Fibroblast of lung (primary cell): Measurements from ENCODE around the gene KREMEN2. TPM values are rescaled to one million over a fixed set of nuclear protein-coding genes. Genes with fewer than 3 reads are reported as not detected.

Experiments used
- DNase-seq, 2 donors: peaks; one replicate each; pipeline versions ENCODE4 v3.0.0 to v3.0.0-alpha.2; 2010; ENCODE audit warnings: low read depth in 2 of 2
- H2AFZ ChIP-seq: 2 replicates; pipeline ENCODE4 v1.5.1; 2012; ENCODE audit warnings: low read length, control low read depth, inconsistent platforms
- H3K27ac ChIP-seq: 2 replicates; pipeline ENCODE4 v1.5.1; 2011; ENCODE audit warnings: low read length, control low read depth; ENCODE audit not compliant: insufficient read depth
- H3K27me3 ChIP-seq: 2 replicates; pipeline ENCODE4 v1.5.1; 2011; ENCODE audit warnings: mild to moderate bottlenecking, low read length; ENCODE audit not compliant: control insufficient read depth, insufficient read depth
- H3K36me3 ChIP-seq: 2 replicates; pipeline ENCODE4 v1.5.1; 2011; ENCODE audit warnings: low read length; ENCODE audit not compliant: control insufficient read depth, insufficient read depth
- H3K4me1 ChIP-seq: 2 replicates; pipeline ENCODE4 v1.5.1; 2011; ENCODE audit warnings: low read length; ENCODE audit not compliant: control insufficient read depth, insufficient read depth; ENCODE audit errors: extremely low read depth
- H3K4me2 ChIP-seq: 2 replicates; pipeline ENCODE4 v1.5.1; 2011; ENCODE audit warnings: low read length, control low read depth; ENCODE audit not compliant: insufficient read depth; ENCODE audit errors: extremely low read depth
- H3K4me3 ChIP-seq, 4 experiments: fragments of 200-600 bp in 1 of 4; sonication (generic) in 1 of 4; replicated peaks in 1 of 4; 2 replicates each; pipeline ENCODE4 v1.5.1; 2011 to 2016; ENCODE audit warnings: low read length in 4 of 4, low read depth in 3 of 4, mild to moderate bottlenecking in 3 of 4, control low read depth in 2 of 4, inconsistent platforms in 1 of 4, mixed read lengths in 1 of 4; ENCODE audit not compliant: insufficient read depth in 1 of 4; ENCODE audit errors: control extremely low read depth in 1 of 4
- H3K79me2 ChIP-seq: 2 replicates; pipeline ENCODE4 v1.5.1; 2012; ENCODE audit warnings: mild to moderate bottlenecking, low read length, inconsistent platforms; ENCODE audit not compliant: control insufficient read depth, insufficient read depth
- H3K9ac ChIP-seq: 2 replicates; pipeline ENCODE4 v1.5.1; 2011; ENCODE audit warnings: mild to moderate bottlenecking, low read length, control low read depth; ENCODE audit not compliant: insufficient read depth
- H3K9me3 ChIP-seq: 2 replicates; pipeline ENCODE4 v1.5.1; 2012; ENCODE audit warnings: low read depth, low read length; ENCODE audit not compliant: control insufficient read depth, insufficient read depth
- H4K20me1 ChIP-seq: 2 replicates; pipeline ENCODE4 v1.5.1; 2011; ENCODE audit warnings: low read length; ENCODE audit not compliant: control insufficient read depth, insufficient read depth; ENCODE audit errors: extremely low read depth
- CTCF ChIP-seq, 2 donors: IDR thresholded peaks in 1 of 2; conservative IDR thresholded peaks in 1 of 2; 1 replicate in 1 of 2; 2 replicates in 1 of 2; pipeline ENCODE4 v1.5.1; 2011 to 2012; ENCODE audit warnings: low read length in 2 of 2, control low read depth in 1 of 2, inconsistent platforms in 1 of 2, low read depth in 1 of 2, mild to moderate bottlenecking in 1 of 2
- EZH2 ChIP-seq: IDR thresholded peaks from 2 replicates; pipeline ENCODE4 v1.5.1; 2012; ENCODE audit warnings: low read length, control low read depth, mild to moderate bottlenecking; ENCODE audit errors: missing control alignments
- polyA plus RNA-seq, 2 donors: library from polyadenylated mRNA; depleted of rRNA in 1 of 2; stranded (reverse) in 1 of 2; unstranded in 1 of 2; fragments of >200 nt; gene quantifications; 2 replicates each; pipeline ENCODE4 v1.2.1, GENCODE V29; 2011 to 2012; ENCODE audit warnings: missing spikeins in 1 of 2
- total RNA-seq: library from RNA; depleted of rRNA; stranded (reverse); fragments of >200 nt; gene quantifications from 2 replicates; pipeline ENCODE4 v1.2.1, GENCODE V29; 2014

The KREMEN2 gene
- total and polyA plus RNA-seq, 2 donors (not counting 1 experiment from before 2014, with no cell fraction given), result not detected

GRCh38 chr16:2981177-2981898 lies 17.3 kb downstream of the KREMEN2 start:
- H4K20me1 ChIP-seq, result no peaks in the 10 kb centered on the region
- no peak for DNase-seq
- no peak overlapping the region for H3K27ac ChIP-seq
- peaks cover 5% of the 10 kb centered on the region for H3K79me2 ChIP-seq
- TF ChIP-seq CTCF (conservative IDR thresholded peaks at IDR 0.05 in 1 of 2, IDR thresholded peaks at IDR 0.05 in 1 of 2; ENCODE audit: low read depth in 1 of 2, low read length in 2 of 2), result no peak
- no peak for TF ChIP-seq EZH2
- H3K4me1 ChIP-seq, result peaks cover 8% of the 10 kb centered on the region
- H2AFZ ChIP-seq, result no peak overlapping the region
- H3K9me3 ChIP-seq, result no peaks in the 10 kb centered on the region
- H3K4me3 ChIP-seq, result peak overlapping the region in 1 of 4 experiments; percentile 80
- H3K9ac ChIP-seq, result no peak overlapping the region
- peaks cover 2% of the 10 kb centered on the region for H3K36me3 ChIP-seq
- H3K27me3 ChIP-seq, result no peaks in the 10 kb centered on the region
- H3K4me2 ChIP-seq, result peak overlapping the region; percentile 88

- Histone ChIP-seq H4K20me1 (no peaks in the 10 kb centered on the region), H3K36me3 (no peaks in the 10 kb centered on the region), H3K4me1 (peaks cover 8% of the 10 kb centered on the region), H3K9ac (no peak overlapping the region), H3K79me2 (peaks cover 5% of the 10 kb centered on the region), H2AFZ (no peak overlapping the region), H3K4me2 (no peak overlapping the region), H3K4me3 (no peak overlapping the region), H3K27ac (no peak overlapping the region), H3K9me3 (no peaks in the 10 kb centered on the region), H3K27me3 (no peaks in the 10 kb centered on the region)
- DNase-seq, result no peak
- no peak for TF ChIP-seq EZH2
- TF ChIP-seq CTCF (conservative IDR thresholded peaks at IDR 0.05 in 1 of 2, IDR thresholded peaks at IDR 0.05 in 1 of 2; ENCODE audit: low read depth in 1 of 2, low read length in 2 of 2), result no peak
Measured at GRCh38 chr16:2981899-2982250, 17.8 kb downstream of the KREMEN2 start.

GRCh38 chr16:2982402-2982801 lies 18.3 kb downstream of the KREMEN2 start:
- Histone ChIP-seq H3K4me3 (no peak overlapping the region), H2AFZ (no peak overlapping the region), H4K20me1 (no peaks in the 10 kb centered on the region), H3K9ac (no peak overlapping the region), H3K27me3 (no peaks in the 10 kb centered on the region), H3K4me1 (peaks cover 8% of the 10 kb centered on the region), H3K27ac (no peak overlapping the region), H3K79me2 (peaks cover 5% of the 10 kb centered on the region), H3K36me3 (no peaks in the 10 kb centered on the region), H3K9me3 (no peaks in the 10 kb centered on the region), H3K4me2 (no peak overlapping the region)
- TF ChIP-seq CTCF (conservative IDR thresholded peaks at IDR 0.05 in 1 of 2, IDR thresholded peaks at IDR 0.05 in 1 of 2; ENCODE audit: low read depth in 1 of 2, low read length in 2 of 2) (no peak), EZH2 (no peak)
- DNase-seq, result no peak
